Kidney (tissue), 14 donors: Measurements from ENCODE around the gene SIX3. TPM values are rescaled to one million over a fixed set of nuclear protein-coding genes. Genes with fewer than 3 reads are reported as not detected.

Experiments used
- DNase-seq, 5 donors: peaks; one replicate each; pipeline ENCODE4 v3.0.0-alpha.2; 2013 to 2020
- FAIRE-seq: peaks from 2 replicates; lab custom pipeline; 2012; peaks lifted over from hg19 to GRCh38; lab: Jason Lieb, UNC
- H3K27ac ChIP-seq, 2 donors: one replicate each; pipeline ENCODE4 v1.7.0; 2013; ENCODE audit warnings: low read depth in 2 of 2, low read length in 2 of 2, inconsistent platforms in 1 of 2
- H3K27me3 ChIP-seq: one replicate; pipeline ENCODE4 v1.7.1; 2013; ENCODE audit warnings: low read length, inconsistent platforms; ENCODE audit not compliant: control insufficient read depth, insufficient read depth
- H3K36me3 ChIP-seq, 3 donors: one replicate each; pipeline versions ENCODE4 v1.7.0 to v1.7.1; 2013; ENCODE audit warnings: low read length in 3 of 3, control low read depth in 1 of 3, inconsistent platforms in 1 of 3; ENCODE audit not compliant: insufficient read depth in 3 of 3, control insufficient read depth in 2 of 3
- H3K4me1 ChIP-seq, 3 donors: one replicate each; pipeline versions ENCODE4 v1.7.0 to v1.7.1; 2013; ENCODE audit warnings: low read length in 3 of 3, inconsistent platforms in 1 of 3, low read depth in 1 of 3; ENCODE audit not compliant: control insufficient read depth in 2 of 3, insufficient read depth in 2 of 3
- H3K4me3 ChIP-seq, 3 donors: one replicate each; pipeline versions ENCODE4 v1.7.0 to v1.8.1; 2013; ENCODE audit warnings: low read length in 3 of 3, control low read depth in 1 of 3, inconsistent platforms in 1 of 3
- H3K9ac ChIP-seq, 3 donors: one replicate each; pipeline versions ENCODE4 v1.7.0 to v1.7.1; 2013; ENCODE audit warnings: low read length in 3 of 3, control low read depth in 1 of 3, inconsistent platforms in 1 of 3
- H3K9me3 ChIP-seq, 3 donors: one replicate each; pipeline versions ENCODE4 v1.7.0 to v1.7.1; 2013; ENCODE audit warnings: low read length in 3 of 3, control low read depth in 1 of 3, inconsistent platforms in 1 of 3; ENCODE audit not compliant: control insufficient read depth in 2 of 3, insufficient read depth in 1 of 3
- intact Hi-C: fragments of 100-400 bp; cut with DNase I; formaldehyde crosslinking; loops from one replicate; pipeline ENCODE4 v1.11.1; 2022
- polyA plus RNA-seq: library from polyadenylated mRNA; stranded (reverse); fragments of 350-450 nt; fragmentation: Illumina TruSeq; extraction: RNeasy Lipid Tissue Mini Kit (QIAGEN cat#74804); gene quantifications from one replicate; pipeline ENCODE4 v1.2.3, GENCODE V29; 2014; ENCODE audit warnings: low read depth, low replicate concordance; ENCODE audit not compliant: insufficient read depth
- total RNA-seq: library from RNA; stranded (reverse); fragmentation: NEBNext Ultra II Directional; extraction: Animal tissue kit (Norgen Biotek cat#: 25700); gene quantifications from one replicate; pipeline ENCODE4 v1.2.1, GENCODE V29; 2021
- TF ChIP-seq, protein P1 (sequence below): IDR thresholded peaks from 3 replicates; pipeline ENCODE4 v1.5.1; 2012; ENCODE audit warnings: mild to moderate bottlenecking, moderate library complexity, borderline replicate concordance; ENCODE audit not compliant: insufficient read depth; ENCODE audit errors: extremely low read depth
- donor health status: control.
- donor health status: control.
- donor health status: control.
- donor health status: control.
- donor health status: control.
- donor health status: DM: yes; HTN: yes; CAD: no.
- donor health status: Normal renal cell carcinoma (clear cell type).

Gene SIX3
- total and polyA plus RNA-seq, 2 donors from 2014 or later: 0.16 to 0.19 TPM

DNA sequence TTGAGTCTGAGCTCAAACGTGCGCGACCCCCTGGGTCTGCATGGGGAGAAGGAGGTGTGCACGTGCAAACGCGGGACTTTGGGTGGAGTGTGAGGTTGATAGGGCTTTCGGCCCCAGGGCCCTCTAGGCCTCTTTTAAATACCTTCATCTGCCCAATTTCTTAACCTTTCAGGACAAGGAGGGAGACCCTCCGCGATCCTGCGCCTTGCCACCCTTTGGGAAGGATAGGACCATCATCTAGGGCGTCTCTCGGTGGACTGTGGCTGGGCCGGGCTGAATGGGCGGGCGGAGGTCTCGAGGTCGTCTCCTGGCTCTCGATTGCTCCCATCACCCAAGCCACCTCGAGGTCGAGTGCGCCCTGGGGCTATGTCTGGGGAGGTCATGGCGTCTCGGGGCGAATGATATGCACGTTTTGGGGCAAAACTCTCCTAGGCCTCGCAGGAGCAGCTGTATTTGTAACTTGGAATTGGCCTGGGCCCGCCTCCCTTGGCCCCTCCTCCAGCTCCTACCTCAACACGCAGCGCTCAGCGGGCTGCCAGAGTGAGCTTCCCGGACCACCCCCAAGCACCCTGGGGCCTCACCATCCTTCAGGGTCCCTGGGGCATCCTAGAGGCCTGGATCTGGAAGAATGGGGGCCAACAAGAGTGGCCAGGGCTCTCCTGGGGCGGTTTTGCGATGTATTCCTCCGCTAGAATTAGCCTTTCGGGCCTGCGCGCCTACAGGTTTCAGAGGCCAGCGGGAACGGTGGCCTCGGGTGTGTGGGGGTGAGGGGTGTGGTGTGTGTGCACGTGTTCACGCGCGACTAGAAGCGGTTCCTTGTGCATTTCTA is 8.7 kb upstream of the SIX3 start:
- no peak overlapping the region for H3K9ac ChIP-seq
- TF ChIP-seq, protein P1, sequence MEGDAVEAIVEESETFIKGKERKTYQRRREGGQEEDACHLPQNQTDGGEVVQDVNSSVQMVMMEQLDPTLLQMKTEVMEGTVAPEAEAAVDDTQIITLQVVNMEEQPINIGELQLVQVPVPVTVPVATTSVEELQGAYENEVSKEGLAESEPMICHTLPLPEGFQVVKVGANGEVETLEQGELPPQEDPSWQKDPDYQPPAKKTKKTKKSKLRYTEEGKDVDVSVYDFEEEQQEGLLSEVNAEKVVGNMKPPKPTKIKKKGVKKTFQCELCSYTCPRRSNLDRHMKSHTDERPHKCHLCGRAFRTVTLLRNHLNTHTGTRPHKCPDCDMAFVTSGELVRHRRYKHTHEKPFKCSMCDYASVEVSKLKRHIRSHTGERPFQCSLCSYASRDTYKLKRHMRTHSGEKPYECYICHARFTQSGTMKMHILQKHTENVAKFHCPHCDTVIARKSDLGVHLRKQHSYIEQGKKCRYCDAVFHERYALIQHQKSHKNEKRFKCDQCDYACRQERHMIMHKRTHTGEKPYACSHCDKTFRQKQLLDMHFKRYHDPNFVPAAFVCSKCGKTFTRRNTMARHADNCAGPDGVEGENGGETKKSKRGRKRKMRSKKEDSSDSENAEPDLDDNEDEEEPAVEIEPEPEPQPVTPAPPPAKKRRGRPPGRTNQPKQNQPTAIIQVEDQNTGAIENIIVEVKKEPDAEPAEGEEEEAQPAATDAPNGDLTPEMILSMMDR: no peak
- no peak overlapping the region for H3K4me3 ChIP-seq
- no peak overlapping the region for H3K27ac ChIP-seq
- intact Hi-C loops: no loop called here
- no peak for FAIRE-seq
- peaks cover 63% of the 10 kb centered on the region for H3K27me3 ChIP-seq
- H3K4me1 ChIP-seq: peaks cover 0 to 6% (median 0%) of the 10 kb centered on the region in 3 donors
- H3K36me3 ChIP-seq: no peaks in the 10 kb centered on the region
- no peaks in the 10 kb centered on the region for H3K9me3 ChIP-seq
- DNase-seq: no peak

DNA sequence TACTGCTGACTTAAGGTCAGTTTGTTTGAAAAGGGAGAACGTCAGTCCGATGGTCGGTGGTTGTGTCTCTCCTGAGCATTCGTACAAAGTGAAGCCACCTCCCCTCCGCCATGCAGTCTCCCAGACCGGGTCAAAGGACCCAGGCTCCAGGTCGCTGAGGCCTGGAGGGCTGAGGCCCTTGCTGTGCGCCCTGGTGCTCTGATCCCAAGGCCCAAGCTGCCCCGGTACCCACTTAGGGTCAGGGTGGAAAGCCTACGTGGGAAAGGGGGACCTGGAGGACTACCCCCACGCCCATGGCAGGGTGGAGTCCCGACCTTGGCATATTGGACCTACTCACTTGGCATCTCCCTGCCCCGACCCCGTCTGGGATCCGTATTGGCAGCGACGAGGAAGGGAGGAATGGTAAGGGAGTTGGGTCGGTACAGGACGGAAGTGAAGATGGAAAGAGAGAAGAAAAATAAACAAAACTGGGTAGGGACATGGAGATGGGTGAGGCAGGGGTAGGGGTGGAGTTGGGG is 8.0 kb upstream of the SIX3 start:
- no peak for DNase-seq
- Histone ChIP-seq H3K27me3 (peaks cover 59% of the 10 kb centered on the region), H3K9me3 (no peaks in the 10 kb centered on the region), H3K9ac (no peak overlapping the region), H3K27ac (no peak overlapping the region), H3K4me3 (no peak overlapping the region), H3K4me1 (peaks cover 0 to 11% (median 0%) of the 10 kb centered on the region in 3 donors), H3K36me3 (no peaks in the 10 kb centered on the region)
- TF ChIP-seq, protein P1: no peak
- intact Hi-C loops: no loop called here
- no peak for FAIRE-seq

DNA sequence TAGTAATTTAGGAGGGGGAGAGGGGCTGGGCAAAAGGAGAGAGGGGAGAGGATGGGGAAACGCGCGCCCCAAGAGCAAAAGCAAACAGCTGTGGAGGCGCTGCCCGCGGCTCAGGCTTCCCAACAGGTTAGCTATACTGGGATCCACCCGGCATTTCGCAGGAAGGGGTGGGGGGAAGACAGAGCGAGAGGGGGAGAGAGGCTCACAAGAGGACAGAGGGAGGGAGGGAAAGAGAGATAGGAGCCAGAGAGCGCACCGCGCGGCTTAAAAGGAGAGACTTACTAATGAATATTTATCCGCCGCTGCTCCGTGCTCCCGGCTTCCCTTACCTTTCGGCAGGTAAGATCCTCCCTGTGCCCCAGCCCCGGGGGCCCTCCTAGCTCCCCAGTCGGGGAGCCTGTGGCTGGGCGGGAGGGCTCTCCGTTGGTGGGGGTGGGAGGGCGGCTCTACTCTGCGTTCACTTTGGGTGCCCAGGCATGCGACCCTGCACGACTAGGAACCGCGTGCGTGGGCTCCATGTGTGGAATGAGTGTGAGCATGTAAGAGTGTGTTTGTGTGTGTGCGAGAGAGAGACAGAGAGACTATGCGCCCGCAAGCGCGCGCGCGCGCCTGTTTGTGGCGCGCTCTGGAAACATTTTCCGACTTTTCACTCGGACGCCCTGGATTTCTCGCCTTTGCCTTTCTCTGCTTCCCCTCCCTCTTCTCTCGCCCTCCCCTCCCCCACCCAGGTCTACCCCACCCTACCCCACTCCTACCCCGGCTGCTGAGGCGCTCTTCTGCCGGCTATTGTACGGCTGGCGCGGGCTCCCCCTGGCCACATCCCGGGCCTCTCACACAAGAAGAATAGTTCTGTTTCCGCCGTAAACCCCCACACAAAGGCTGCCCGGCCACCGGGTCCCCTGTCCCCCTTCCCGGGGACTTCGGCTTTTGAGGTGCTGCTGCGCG is 7.2 kb upstream of the SIX3 start:
- no peak for DNase-seq
- Histone ChIP-seq H3K27ac (no peak overlapping the region), H3K36me3 (no peaks in the 10 kb centered on the region), H3K4me1 (peaks cover 0 to 11% (median 0%) of the 10 kb centered on the region in 3 donors), H3K9me3 (no peaks in the 10 kb centered on the region), H3K4me3 (peak overlapping the region in 1 of 3 donors; percentile 39), H3K27me3 (peaks cover 58% of the 10 kb centered on the region), H3K9ac (no peak overlapping the region)
- no peak for FAIRE-seq
- intact Hi-C loops: no loop called here
- TF ChIP-seq, protein P1: no peak
